NB4 (cell line): ENCODE data around the gene VWA1.
"Not testable (repeated sequence)": the region's sequence is repeated elsewhere in the genome, so short reads cannot be mapped to it uniquely, and the experiment has no call there.

Experiments
- CTCF ChIP-seq: IDR thresholded peaks from one replicate; pipeline ENCODE4 v1.5.1; 2012; ENCODE audit warnings: low read depth, low read length
- MAX ChIP-seq: IDR thresholded peaks from 2 replicates; pipeline ENCODE4 v1.6.1; 2011; ENCODE audit warnings: low read depth, low read length
- POLR2A ChIP-seq: IDR thresholded peaks from 2 replicates; pipeline ENCODE4 v1.6.1; 2011; ENCODE audit warnings: mild to moderate bottlenecking; ENCODE audit not compliant: insufficient read length; ENCODE audit errors: extremely low read depth

GRCh38 chr1:1480488-1480867 is 45.0 kb downstream of the VWA1 start:
- not testable (repeated sequence) for TF ChIP-seq MAX, CTCF, POLR2A
